Lower lobe of right lung (tissue), 2 donors: ENCODE data around the gene CLMP. TPM values are rescaled to one million over a fixed set of nuclear protein-coding genes. Genes with fewer than 3 reads are reported as not detected.

Experiments used
- ATAC-seq, 2 donors: fragments of 200-7000 bp; cut with Tn5 transposase; one replicate each; pipeline ENCODE4 v1.9.1; 2020 to 2022; ENCODE audit warnings: mild to moderate bottlenecking in 2 of 2, moderate library complexity in 2 of 2
- DNase-seq: peaks from one replicate; pipeline ENCODE4 v3.0.0-alpha.2; 2020
- H3K27ac ChIP-seq: fragments of 200-600 bp; one replicate; pipeline ENCODE4 v1.8.0; 2022
- H3K27me3 ChIP-seq: fragments of 200-600 bp; one replicate; pipeline ENCODE4 v1.8.0; 2022; ENCODE audit warnings: low read depth
- H3K36me3 ChIP-seq: fragments of 200-600 bp; one replicate; pipeline ENCODE4 v1.8.0; 2022; ENCODE audit warnings: mild to moderate bottlenecking
- H3K4me1 ChIP-seq: fragments of 200-600 bp; one replicate; pipeline ENCODE4 v1.8.0; 2022
- H3K4me3 ChIP-seq: fragments of 200-600 bp; one replicate; pipeline ENCODE4 v1.8.0; 2022; ENCODE audit warnings: mild to moderate bottlenecking
- H3K9me3 ChIP-seq: fragments of 200-600 bp; one replicate; pipeline ENCODE4 v1.8.0; 2022
- CTCF ChIP-seq: fragments of 200-600 bp; IDR thresholded peaks from one replicate; pipeline ENCODE4 v1.8.0; 2022; ENCODE audit warnings: antibody characterized with exemption, mild to moderate bottlenecking
- intact Hi-C: fragments of 100-400 bp; cut with DNase I; formaldehyde crosslinking; loops from one replicate; pipeline ENCODE4 v1.11.0; 2022
- total RNA-seq: library from RNA; stranded (reverse); fragmentation: NEBNext Ultra II Directional; extraction: Animal tissue kit (Norgen Biotek cat#: 25700); gene quantifications from one replicate; pipeline ENCODE4 v1.2.1, GENCODE V29; 2021
- donor health status: DM: no; HTN: yes; CAD: no; lungs with severe emphysema.

The CLMP gene
- total RNA-seq, 1 donor from 2014 or later: 15.1 TPM

- intact Hi-C loops: no loop called here
- peak; percentile 53 to 79 for ATAC-seq
- Histone ChIP-seq H3K27ac (no peak overlapping the region), H3K9me3 (no peaks in the 10 kb centered on the region), H3K27me3 (no peaks in the 10 kb centered on the region), H3K36me3 (no peaks in the 10 kb centered on the region), H3K4me3 (no peak overlapping the region), H3K4me1 (peaks cover 5% of the 10 kb centered on the region)
- TF ChIP-seq CTCF: no peak
- no peak for DNase-seq
Measured at GRCh38 chr11:123238297-123238696, 43.2 kb upstream of the CLMP start.

GRCh38 chr11:123236879-123237278, 41.8 kb upstream of the CLMP start:
- H3K9me3 ChIP-seq: no peaks in the 10 kb centered on the region
- no peak overlapping the region for H3K4me3 ChIP-seq
- peak in 1 of 2 donors; percentile 51 for ATAC-seq
- no peaks in the 10 kb centered on the region for H3K27me3 ChIP-seq
- no peaks in the 10 kb centered on the region for H3K36me3 ChIP-seq
- H3K27ac ChIP-seq: no peak overlapping the region
- TF ChIP-seq CTCF: no peak
- no peak for DNase-seq
- peaks cover 8% of the 10 kb centered on the region for H3K4me1 ChIP-seq
- intact Hi-C loops: no loop called here

DNA sequence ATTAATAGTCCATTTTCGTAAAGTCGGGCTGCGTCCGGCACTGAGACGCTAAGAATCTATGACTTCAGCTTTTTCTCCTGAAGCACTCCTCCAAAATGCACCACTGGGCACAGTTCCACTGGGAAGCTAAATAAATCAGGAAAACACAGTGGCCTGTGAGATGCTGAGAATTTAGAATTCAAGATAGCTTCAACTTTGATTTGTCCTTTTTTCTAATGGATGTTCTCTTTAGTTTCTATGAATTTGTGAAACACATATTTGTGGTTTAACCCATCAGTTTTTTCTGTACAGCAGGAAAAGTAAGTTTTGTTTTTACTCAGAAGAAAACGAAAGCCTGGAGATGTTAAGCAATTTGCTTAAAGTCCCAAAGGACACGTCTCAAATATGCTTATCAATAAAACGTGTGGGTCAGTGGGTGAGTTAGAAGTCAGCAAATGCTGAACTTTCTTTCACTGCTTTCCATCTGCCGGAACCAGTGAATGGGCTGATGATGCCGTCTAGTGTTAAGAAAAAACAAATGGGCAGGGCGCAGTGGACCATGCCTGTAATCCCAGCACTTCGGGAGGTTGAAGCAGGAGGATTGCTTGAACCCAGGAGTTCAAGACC, 40.7 kb upstream of the CLMP start:
- H3K4me3 ChIP-seq: no peak overlapping the region
- intact Hi-C loops: no loop called here
- peaks cover 8% of the 10 kb centered on the region for H3K4me1 ChIP-seq
- H3K9me3 ChIP-seq: no peaks in the 10 kb centered on the region
- DNase-seq (no peak), ATAC-seq (no peak)
- no peaks in the 10 kb centered on the region for H3K36me3 ChIP-seq
- no peak overlapping the region for H3K27ac ChIP-seq
- TF ChIP-seq CTCF: no peak
- H3K27me3 ChIP-seq: no peaks in the 10 kb centered on the region

DNA sequence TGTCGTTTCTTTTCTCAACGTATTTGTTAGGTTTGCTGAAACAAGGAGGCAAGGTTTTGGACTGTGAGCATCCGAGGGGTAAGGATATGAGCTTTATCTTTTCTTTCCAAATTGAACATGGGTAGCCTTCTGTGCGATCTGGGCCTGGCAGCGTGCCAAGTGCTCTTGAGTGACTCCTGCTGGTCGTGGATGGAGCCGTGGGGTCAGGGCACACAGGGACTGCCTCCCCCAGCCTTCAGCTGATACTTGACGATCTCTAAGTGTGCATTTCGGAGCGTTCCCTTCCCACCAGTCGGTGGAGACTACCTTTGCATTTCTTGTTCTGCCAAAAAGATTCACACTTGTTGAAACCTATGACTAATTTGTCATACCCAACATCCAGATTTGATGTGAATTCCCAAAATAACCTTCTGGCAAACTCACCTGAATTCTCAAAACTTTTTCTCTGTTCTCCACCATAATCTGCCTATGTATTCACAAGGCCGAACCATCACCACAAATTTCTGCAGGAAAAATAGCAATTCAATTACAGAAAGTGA, 40.1 kb upstream of the CLMP start:
- ATAC-seq: peak in 1 of 2 donors; percentile 24
- Histone ChIP-seq H3K4me1 (peaks cover 8% of the 10 kb centered on the region), H3K27ac (no peak overlapping the region), H3K27me3 (no peaks in the 10 kb centered on the region), H3K9me3 (no peaks in the 10 kb centered on the region), H3K4me3 (no peak overlapping the region), H3K36me3 (no peaks in the 10 kb centered on the region)
- intact Hi-C loops: no loop called here
- peak; percentile 36 for TF ChIP-seq CTCF
- DNase-seq: peak; percentile 55

DNA sequence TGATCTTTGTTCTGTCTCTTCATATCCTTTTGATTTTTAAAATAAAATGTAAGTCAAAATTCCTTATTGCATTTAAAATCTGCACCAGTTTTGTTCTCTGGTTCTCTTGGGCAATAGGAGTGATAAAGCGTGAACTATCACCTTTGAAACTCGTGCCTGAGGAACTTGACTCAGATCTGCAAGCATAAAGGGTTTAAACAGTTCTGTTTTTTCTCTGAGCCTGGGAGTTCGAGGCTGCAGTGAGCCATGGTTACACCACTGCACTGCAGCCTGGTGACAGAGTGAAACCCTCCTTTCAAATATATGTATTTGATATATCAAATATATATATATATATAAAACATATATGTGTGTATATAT, 38.9 kb upstream of the CLMP start:
- no peaks in the 10 kb centered on the region for H3K36me3 ChIP-seq
- peaks cover 8% of the 10 kb centered on the region for H3K4me1 ChIP-seq
- no peak for TF ChIP-seq CTCF
- intact Hi-C loops: no loop called here
- H3K4me3 ChIP-seq: no peak overlapping the region
- no peak for DNase-seq
- H3K9me3 ChIP-seq: no peaks in the 10 kb centered on the region
- ATAC-seq: no peak
- no peak overlapping the region for H3K27ac ChIP-seq
- H3K27me3 ChIP-seq: no peaks in the 10 kb centered on the region
